ENCODE data around the gene ZFAND5.

ZFAND5 gene

DNA sequence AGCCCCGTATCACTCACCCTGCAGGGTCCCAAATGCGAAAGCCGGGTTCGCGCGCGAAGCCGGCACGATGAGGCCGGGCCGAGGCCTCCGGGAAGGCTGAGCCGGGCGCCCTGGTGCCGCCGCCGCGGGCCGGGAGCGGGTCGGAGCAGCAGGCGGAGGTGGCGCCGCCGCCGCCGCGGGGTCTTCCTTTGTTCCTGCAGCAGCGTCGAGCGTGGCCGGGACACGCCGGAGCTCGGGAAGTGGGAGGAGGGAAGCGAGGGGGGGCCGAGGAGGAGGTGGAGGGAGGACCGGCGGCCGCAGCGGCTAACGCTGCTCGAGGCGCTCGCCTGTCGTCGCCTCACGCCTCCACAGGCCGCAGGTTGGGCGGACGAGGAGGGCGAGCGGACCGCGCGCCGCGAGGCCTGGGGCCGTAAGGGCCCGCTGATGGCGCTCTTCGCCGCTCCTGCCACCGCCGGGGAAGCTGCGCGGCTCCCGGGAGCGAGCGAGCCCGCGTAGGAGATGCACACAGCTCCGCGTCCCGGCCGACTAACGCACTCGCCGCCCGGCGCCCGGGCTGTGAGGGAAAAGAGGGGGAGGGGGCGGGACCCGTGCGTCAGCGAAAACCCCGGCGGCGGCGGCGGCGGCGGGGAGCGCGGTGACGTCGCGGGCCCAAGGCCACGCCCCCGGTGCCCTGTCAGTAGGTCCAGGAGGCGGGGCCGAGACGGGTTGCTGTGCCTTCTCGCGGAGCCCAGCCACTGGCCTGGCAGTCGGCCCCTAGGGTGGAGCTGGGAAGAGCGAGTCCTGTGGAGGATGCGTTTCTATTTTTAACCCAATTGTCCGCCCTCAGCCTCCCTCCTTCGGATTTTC, at the start of gene ZFAND5:
ZFAND5 (minus strand) TSS at position 530 of the 846 bp plus-strand sequence. CDS start 4,430 bp downstream, outside the sequence.
- POLR2A ChIA-PET = interaction anchor here (0.6 to 2.4 kb wide), 17 partner anchors 8 to 223 kb away, joined by 3 to 8 read pairs (median 4); no protein-coding TSS in a partner anchor
- TF ChIP-seq NFRKB (IDR thresholded peaks at IDR 0.05) (no peak), PKNOX1 (IDR thresholded peaks at IDR 0.05) (peak; percentile 70), ELF4 (IDR thresholded peaks at IDR 0.05) (peak; percentile 76), TARDBP (IDR thresholded peaks at IDR 0.05) (no peak)
- CTCF ChIA-PET = no interaction called here
- peak; percentile 96 for DNase-seq (ENCODE audit: extremely low spot score)

DNA sequence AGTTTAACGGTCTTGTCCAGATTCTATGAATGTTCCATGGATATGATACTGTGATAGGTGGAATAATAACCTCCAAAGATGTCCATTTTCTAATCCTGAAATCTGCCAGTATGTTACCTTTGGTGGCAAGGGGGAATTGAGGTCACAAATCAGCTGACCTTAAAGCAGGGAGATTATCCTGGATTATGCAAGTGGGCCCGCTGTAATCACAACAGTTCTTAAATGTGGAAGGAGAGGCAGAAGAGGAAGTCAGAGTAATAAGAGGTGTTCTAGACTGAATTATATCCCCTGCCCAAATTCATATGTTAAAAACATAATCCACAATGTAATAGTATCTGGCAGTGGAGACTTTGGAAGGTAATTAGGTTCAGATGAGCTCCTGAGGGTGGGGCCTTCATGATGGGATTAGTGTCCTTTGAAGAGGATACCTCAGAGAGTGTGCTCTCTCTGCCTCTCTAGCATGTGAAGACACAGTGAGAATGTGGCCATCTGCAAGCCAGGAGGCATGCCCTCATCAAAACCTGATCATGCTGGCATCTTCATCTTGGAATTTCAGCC, 47.6 kb upstream of the ZFAND5 start:
- TF ChIP-seq NFRKB (IDR thresholded peaks at IDR 0.05) = no peak
- no peak for TF ChIP-seq L3MBTL2 (conservative IDR thresholded peaks at IDR 0.05)
- TF ChIP-seq FOXK2 (IDR thresholded peaks at IDR 0.05) = no peak
- TF ChIP-seq CTBP1 (IDR thresholded peaks at IDR 0.05; ENCODE audit: borderline replicate concordance) = no peak
- no peak for TF ChIP-seq ELF4 (IDR thresholded peaks at IDR 0.05)
- no peak for TF ChIP-seq PKNOX1 (IDR thresholded peaks at IDR 0.05)
- no peak for TF ChIP-seq HDGF (IDR thresholded peaks at IDR 0.05; ENCODE audit: borderline replicate concordance)
- no peak for TF ChIP-seq ARNT (IDR thresholded peaks at IDR 0.05)
- no peak for TF ChIP-seq SUZ12 (IDR thresholded peaks at IDR 0.05)
- no peak for TF ChIP-seq BHLHE40 (IDR thresholded peaks at IDR 0.05; ENCODE audit: borderline replicate concordance)
- TF ChIP-seq LEF1 (IDR thresholded peaks at IDR 0.05; ENCODE audit: borderline replicate concordance) = no peak
- CTCF ChIA-PET = no interaction called here
- POLR2A ChIA-PET = no interaction called here
- no peak for DNase-seq (ENCODE audit: extremely low spot score)

DNA sequence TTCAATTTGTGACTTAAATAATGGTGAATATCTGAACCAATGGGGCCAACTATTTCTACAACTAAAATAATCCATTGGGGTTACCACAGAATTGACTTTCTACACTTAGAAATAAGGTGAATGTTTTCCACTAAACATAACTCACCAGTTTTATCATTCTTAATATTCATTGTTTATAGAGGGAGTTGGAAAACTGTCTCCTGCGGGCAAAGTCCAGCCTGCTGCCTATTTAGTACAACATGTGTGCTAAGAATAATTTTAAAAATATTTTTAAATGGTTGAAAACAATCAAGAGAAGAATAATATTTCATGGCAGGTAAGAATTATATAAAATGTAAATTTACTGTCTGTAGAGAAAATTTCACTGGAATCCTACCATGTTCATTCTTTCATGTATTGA, 45.2 kb upstream of the ZFAND5 start:
- ChIA-PET CTCF (no interaction called here), POLR2A (no interaction called here)
- DNase-seq (ENCODE audit: extremely low spot score) = no peak
- TF ChIP-seq HDGF (IDR thresholded peaks at IDR 0.05; ENCODE audit: borderline replicate concordance) (no peak), NFRKB (IDR thresholded peaks at IDR 0.05) (no peak), FOXA1 (IDR thresholded peaks at IDR 0.05) (no peak), ARNT (IDR thresholded peaks at IDR 0.05) (no peak), ELF4 (IDR thresholded peaks at IDR 0.05) (no peak), ZNF384 (IDR thresholded peaks at IDR 0.05) (no peak), SP1 (IDR thresholded peaks at IDR 0.05) (no peak), PKNOX1 (IDR thresholded peaks at IDR 0.05) (no peak)

GRCh38 chr9:72407114-72407513, 42.1 kb upstream of the ZFAND5 start:
- TF ChIP-seq HDGF (IDR thresholded peaks at IDR 0.05; ENCODE audit: borderline replicate concordance) = no peak
- no peak for TF ChIP-seq ZNF384 (IDR thresholded peaks at IDR 0.05)
- no peak for TF ChIP-seq ARNT (IDR thresholded peaks at IDR 0.05)
- no peak for TF ChIP-seq ELF4 (IDR thresholded peaks at IDR 0.05)
- DNase-seq (ENCODE audit: extremely low spot score) = no peak
- ChIA-PET POLR2A (no interaction called here), CTCF (no interaction called here)

DNA sequence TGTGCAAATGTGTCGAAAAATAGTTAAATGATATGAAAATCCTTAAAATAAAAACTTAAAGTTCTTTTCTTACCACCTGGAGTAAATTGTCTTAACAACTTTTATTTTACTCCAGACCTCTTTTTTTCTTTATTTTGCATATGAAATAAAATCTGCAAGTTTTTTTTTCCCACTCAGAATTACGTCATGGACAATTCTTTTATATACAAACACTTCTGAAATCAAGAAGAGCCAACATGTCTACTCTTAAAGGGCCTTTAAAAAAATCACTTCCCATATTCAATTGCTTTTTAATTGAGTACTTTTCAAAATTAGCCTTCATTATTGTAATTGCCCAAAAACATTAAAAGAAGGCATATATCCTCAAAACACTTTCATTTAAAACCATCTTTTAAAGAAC, 37.7 kb upstream of the ZFAND5 start:
- CTCF ChIA-PET = no interaction called here
- TF ChIP-seq ARNT (IDR thresholded peaks at IDR 0.05) (no peak), SUZ12 (IDR thresholded peaks at IDR 0.05) (no peak), TARDBP (IDR thresholded peaks at IDR 0.05) (no peak), SP1 (IDR thresholded peaks at IDR 0.05) (no peak), FOXK2 (IDR thresholded peaks at IDR 0.05) (no peak), HDGF (IDR thresholded peaks at IDR 0.05; ENCODE audit: borderline replicate concordance) (no peak), ZNF384 (IDR thresholded peaks at IDR 0.05) (no peak), BHLHE40 (IDR thresholded peaks at IDR 0.05; ENCODE audit: borderline replicate concordance) (no peak), CTBP1 (IDR thresholded peaks at IDR 0.05; ENCODE audit: borderline replicate concordance) (no peak), L3MBTL2 (conservative IDR thresholded peaks at IDR 0.05) (no peak), ELF4 (IDR thresholded peaks at IDR 0.05) (no peak), NFRKB (IDR thresholded peaks at IDR 0.05) (no peak), FOXM1 (IDR thresholded peaks at IDR 0.05; ENCODE audit: borderline replicate concordance) (no peak), FOXA1 (IDR thresholded peaks at IDR 0.05) (no peak), PKNOX1 (IDR thresholded peaks at IDR 0.05) (no peak)
- POLR2A ChIA-PET = no interaction called here
- no peak for DNase-seq (ENCODE audit: extremely low spot score)

- ChIA-PET CTCF (no interaction called here), POLR2A (interaction anchor here (1.4 kb wide), 1 partner anchor 36 kb away, joined by 5 read pairs; the partner anchor contains the start of gene ZFAND5)
- no peak for DNase-seq (ENCODE audit: extremely low spot score)
- TF ChIP-seq ARNT (IDR thresholded peaks at IDR 0.05) (no peak), SP1 (IDR thresholded peaks at IDR 0.05) (no peak), PKNOX1 (IDR thresholded peaks at IDR 0.05) (no peak), FOXK2 (IDR thresholded peaks at IDR 0.05) (no peak), FOXA1 (IDR thresholded peaks at IDR 0.05) (no peak), ZNF384 (IDR thresholded peaks at IDR 0.05) (no peak), L3MBTL2 (conservative IDR thresholded peaks at IDR 0.05) (no peak), FOXM1 (IDR thresholded peaks at IDR 0.05; ENCODE audit: borderline replicate concordance) (no peak), SUZ12 (IDR thresholded peaks at IDR 0.05) (no peak), CTBP1 (IDR thresholded peaks at IDR 0.05; ENCODE audit: borderline replicate concordance) (no peak), BHLHE40 (IDR thresholded peaks at IDR 0.05; ENCODE audit: borderline replicate concordance) (no peak), ELF4 (IDR thresholded peaks at IDR 0.05) (no peak), HDGF (IDR thresholded peaks at IDR 0.05; ENCODE audit: borderline replicate concordance) (no peak)
These were observed 36.4 kb upstream of the ZFAND5 start for GRCh38 chr9:72401396-72401795.
